OCI-LY7 (cell line): ENCODE measurements around the gene NME2. TPM values are rescaled to one million over a fixed set of nuclear protein-coding genes. Genes with fewer than 3 reads are reported as not detected.

Experiments used
- BruUV-seq: library from RNA; stranded (reverse); fragments of 400-500 nt; replicated peaks from 2 replicates; lab custom pipeline; 2021; lab: Mats Ljungman, UMichigan
- CTCF ChIA-PET: fragments of 300-600 bp; sonication (Branson Sonifier 250); formaldehyde crosslinking; loops from one replicate; lab custom pipeline; 2022; ENCODE audit warnings: antibody characterized with exemption; ENCODE audit not compliant: unreplicated experiment; lab: Charles Lee
- POLR2A ChIA-PET: fragments of 300-600 bp; sonication (Branson Sonifier 250); formaldehyde crosslinking; loops from one replicate; lab custom pipeline; 2022; ENCODE audit warnings: antibody characterized with exemption; lab: Charles Lee
- DNase-seq: peaks from one replicate; pipeline ENCODE4 v3.0.0-alpha.2; 2015; ENCODE audit warnings: low spot score
- H2AFZ ChIP-seq: fragments of 200-600 bp; sonication (generic), shearing (Covaris generic); 2 replicates; pipeline ENCODE4 v1.6.1; 2014; ENCODE audit warnings: mild to moderate bottlenecking, antibody characterized with exemption, low read length, moderate library complexity
- H3K27ac ChIP-seq: fragments of 200-600 bp; sonication (generic); 2 replicates; pipeline ENCODE4 v1.5.1; 2014; ENCODE audit warnings: mixed run types, low read depth, mild to moderate bottlenecking, moderate library complexity, low read length, inconsistent platforms; ENCODE audit not compliant: poor library complexity, severe bottlenecking
- H3K36me3 ChIP-seq: fragments of 200-600 bp; sonication (generic); 2 replicates; pipeline ENCODE4 v1.6.1; 2014; ENCODE audit warnings: mild to moderate bottlenecking, antibody characterized with exemption, low read length, moderate library complexity, mixed read lengths; ENCODE audit not compliant: insufficient read depth
- H3K4me1 ChIP-seq: fragments of 200-600 bp; sonication (generic); 2 replicates; pipeline ENCODE4 v1.5.1; 2014; ENCODE audit warnings: mild to moderate bottlenecking, low read length; ENCODE audit not compliant: insufficient read depth, poor library complexity, severe bottlenecking
- H3K4me2 ChIP-seq: fragments of 200-600 bp; sonication (generic); 2 replicates; pipeline ENCODE4 v1.6.1; 2014; ENCODE audit warnings: mild to moderate bottlenecking, low read length
- H3K4me3 ChIP-seq: fragments of 200-600 bp; sonication (generic); 2 replicates; pipeline ENCODE4 v1.5.1; 2014; ENCODE audit warnings: mild to moderate bottlenecking, low read depth, low read length; ENCODE audit not compliant: poor library complexity, severe bottlenecking
- H3K79me2 ChIP-seq: fragments of 200-600 bp; sonication (generic); 2 replicates; pipeline ENCODE4 v1.6.1; 2016; ENCODE audit warnings: low read depth, mild to moderate bottlenecking, low read length, moderate library complexity, mixed read lengths; ENCODE audit not compliant: insufficient read depth
- H3K9me2 ChIP-seq: fragments of 200-600 bp; sonication (generic); 2 replicates; pipeline ENCODE4 v1.6.1; 2016; ENCODE audit warnings: mild to moderate bottlenecking, low read length, mixed read lengths; ENCODE audit not compliant: insufficient read depth
- H3K9me3 ChIP-seq: fragments of 200-600 bp; sonication (generic); 2 replicates; pipeline ENCODE4 v1.6.1; 2014; ENCODE audit warnings: mild to moderate bottlenecking, mixed run types, low read length, mixed read lengths
- H4K20me1 ChIP-seq: fragments of 200-600 bp; sonication (generic); 2 replicates; pipeline ENCODE4 v1.6.1; 2014; ENCODE audit warnings: mild to moderate bottlenecking, antibody characterized with exemption, low read length, moderate library complexity, mixed read lengths; ENCODE audit not compliant: insufficient read depth
- CTCF ChIP-seq: fragments of 200-600 bp; sonication (generic); conservative IDR thresholded peaks from 2 replicates; pipeline ENCODE4 v1.5.1; 2014; ENCODE audit warnings: mild to moderate bottlenecking, antibody characterized with exemption, low read length, moderate library complexity, mixed read lengths
- EZH2phosphoT487 ChIP-seq: fragments of 200-600 bp; sonication (generic); IDR thresholded peaks from 2 replicates; pipeline ENCODE4 v1.6.1; 2018; ENCODE audit warnings: low read depth, borderline replicate concordance, mild to moderate bottlenecking, mixed run types, antibody characterized with exemption, low read length, moderate library complexity, mixed read lengths
- intact Hi-C: fragments of 100-400 bp; cut with micrococcal nuclease; formaldehyde crosslinking; loops from one replicate; pipeline ENCODE4 v1.10.0; 2022; ENCODE audit not compliant: unreplicated experiment
- total RNA-seq, 2 experiments: library from RNA; depleted of rRNA in 1 of 2; stranded (reverse); fragments of >200 nt in 1 of 2; shearing (Covaris generic) in 1 of 2; gene quantifications; 2 replicates each; pipeline ENCODE4 v1.2.3, GENCODE V29; 2014 to 2022

The NME2 gene
- total RNA-seq, 2 experiments from 2014 or later: 369 to 582 TPM

DNA sequence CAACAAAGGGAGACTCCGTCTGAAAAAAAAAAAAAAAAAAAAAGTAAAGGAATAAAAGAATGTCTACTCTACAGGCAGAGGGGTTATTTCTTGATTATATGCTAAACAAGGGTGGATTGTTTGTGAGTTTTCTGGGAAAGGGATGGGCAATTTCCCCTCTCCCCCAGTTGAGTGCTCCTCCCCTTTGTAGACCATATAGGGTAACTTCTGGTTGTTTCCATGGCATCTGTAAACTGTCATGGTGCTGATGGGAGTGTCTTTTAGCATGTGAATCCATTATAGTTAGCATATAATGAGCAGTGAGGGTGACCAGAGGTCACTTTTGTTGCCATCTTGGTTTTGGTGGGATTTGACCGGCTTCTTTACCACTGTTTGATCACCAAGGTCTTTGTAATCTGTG lies 17.0 kb upstream of the NME2 start:
- ChIA-PET CTCF (no interaction called here), POLR2A (interaction anchor here (0.6 kb wide), 1 partner anchor 38 kb away, joined by 3 read pairs; no protein-coding TSS in a partner anchor)
- Histone ChIP-seq H4K20me1 (no peaks in the 10 kb centered on the region), H3K4me2 (no peak overlapping the region), H3K4me1 (peaks cover 9% of the 10 kb centered on the region), H3K36me3 (0 out of 2 replicates have a peak, but pooled peaks cover 4% of the 10 kb centered on the region), H3K9me3 (no peaks in the 10 kb centered on the region), H3K27ac (no peak overlapping the region), H2AFZ (no peak overlapping the region), H3K79me2 (peaks cover 7% of the 10 kb centered on the region), H3K4me3 (no peak overlapping the region), H3K9me2 (no peaks in the 10 kb centered on the region)
- TF ChIP-seq CTCF (no peak), EZH2phosphoT487 (no peak)
- no TSS peak for BruUV-seq
- no peak for DNase-seq
- intact Hi-C loops: no loop called here

DNA sequence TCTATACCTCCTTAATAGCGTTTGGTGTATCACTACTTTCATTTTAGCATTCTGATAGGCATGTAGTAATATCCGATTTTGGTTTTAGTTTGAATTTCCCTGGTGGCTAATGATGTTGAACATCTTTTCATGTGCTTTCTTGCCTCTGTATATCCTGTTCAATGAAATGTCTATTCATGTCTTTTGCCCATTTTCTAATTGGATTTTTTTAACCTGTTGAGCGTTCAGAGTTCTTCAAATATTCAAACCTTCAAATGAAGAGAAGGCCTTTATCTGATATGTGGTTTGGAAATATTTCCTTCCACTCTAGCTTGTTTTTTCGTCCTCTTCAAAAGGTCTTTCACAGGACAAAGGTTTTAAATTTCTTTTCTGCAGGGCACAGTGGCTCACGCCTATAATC lies 15.3 kb upstream of the NME2 start:
- no peak overlapping the region for H2AFZ ChIP-seq
- ChIA-PET POLR2A (interaction anchor here (1.0 kb wide), 1 partner anchor 26 kb away, joined by 4 read pairs; no protein-coding TSS in a partner anchor), CTCF (no interaction called here)
- intact Hi-C loops: no loop called here
- H3K4me1 ChIP-seq: peaks cover 21% of the 10 kb centered on the region
- H3K9me2 ChIP-seq: no peaks in the 10 kb centered on the region
- H3K36me3 ChIP-seq: peaks cover 13% of the 10 kb centered on the region
- H3K9me3 ChIP-seq: no peaks in the 10 kb centered on the region
- H4K20me1 ChIP-seq: peaks cover 5% of the 10 kb centered on the region; the same call in 1 of the 2 replicates
- no peak overlapping the region for H3K27ac ChIP-seq
- H3K4me3 ChIP-seq: no peak overlapping the region
- TF ChIP-seq EZH2phosphoT487: no peak
- no peak for TF ChIP-seq CTCF
- DNase-seq: no peak
- H3K4me2 ChIP-seq: no peak overlapping the region
- peaks cover 25% of the 10 kb centered on the region for H3K79me2 ChIP-seq
- BruUV-seq: no TSS peak

DNA sequence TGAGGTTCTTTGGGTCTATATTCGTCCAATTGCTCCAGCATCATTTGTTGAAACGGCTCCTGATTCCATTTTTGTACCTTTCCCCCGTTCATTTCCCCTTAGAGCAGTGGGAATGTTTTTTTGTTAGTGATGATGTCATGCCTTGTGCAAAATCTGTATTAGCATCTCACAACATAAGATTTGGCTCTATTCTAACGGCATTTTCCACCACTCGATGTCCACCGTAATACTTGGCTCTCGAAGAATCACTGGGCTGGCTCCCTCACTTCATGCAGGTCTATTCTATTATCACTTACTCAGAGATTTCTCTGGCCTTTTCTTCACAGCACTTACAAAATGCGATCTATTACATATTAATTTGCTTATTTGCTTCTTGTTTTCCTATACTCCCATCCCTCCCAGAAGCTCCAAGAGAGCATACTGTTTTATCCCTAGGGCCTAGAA lies 13.4 kb upstream of the NME2 start:
- peak overlapping the region; percentile 70 for H3K27ac ChIP-seq
- H3K4me2 ChIP-seq: peak overlapping the region; percentile 82
- H3K9me3 ChIP-seq: no peaks in the 10 kb centered on the region
- ChIA-PET POLR2A (interaction anchor here (0.7 to 1.6 kb wide), 3 partner anchors 10 to 77 kb away, joined by 3 to 13 read pairs (median 10); partner anchors contain the start of gene SPAG9), CTCF (interaction anchor here (0.5 to 1.3 kb wide), 3 partner anchors 77 to 162 kb away, joined by 3 read pairs; no protein-coding TSS in a partner anchor)
- H3K79me2 ChIP-seq: peaks cover 43% of the 10 kb centered on the region
- peaks cover 5% of the 10 kb centered on the region; the same call in 1 of the 2 replicates for H4K20me1 ChIP-seq
- peak overlapping the region; percentile 100 for H2AFZ ChIP-seq
- DNase-seq: no peak
- H3K4me1 ChIP-seq: peaks cover 21% of the 10 kb centered on the region
- peaks cover 31% of the 10 kb centered on the region for H3K36me3 ChIP-seq
- no peak for TF ChIP-seq CTCF
- no peak for TF ChIP-seq EZH2phosphoT487
- no peaks in the 10 kb centered on the region for H3K9me2 ChIP-seq
- BruUV-seq: TSS peak; percentile 90
- intact Hi-C loops: loop anchor here (1.0 kb wide), 2 partner anchors 32 to 151 kb away; partner anchors contain the start of gene SPAG9
- peak overlapping the region; percentile 63 for H3K4me3 ChIP-seq
